ENCODE data around the gene GPX8. TPM values are rescaled to one million over a fixed set of nuclear protein-coding genes. Genes with fewer than 3 reads are reported as not detected.

Gene GPX8
- total and polyA plus RNA-seq, 2 of the 13 experiments (the other 11 are each of a cell fraction or from before 2014, with no cell fraction given), result 0.33 to 0.94 TPM

DNA sequence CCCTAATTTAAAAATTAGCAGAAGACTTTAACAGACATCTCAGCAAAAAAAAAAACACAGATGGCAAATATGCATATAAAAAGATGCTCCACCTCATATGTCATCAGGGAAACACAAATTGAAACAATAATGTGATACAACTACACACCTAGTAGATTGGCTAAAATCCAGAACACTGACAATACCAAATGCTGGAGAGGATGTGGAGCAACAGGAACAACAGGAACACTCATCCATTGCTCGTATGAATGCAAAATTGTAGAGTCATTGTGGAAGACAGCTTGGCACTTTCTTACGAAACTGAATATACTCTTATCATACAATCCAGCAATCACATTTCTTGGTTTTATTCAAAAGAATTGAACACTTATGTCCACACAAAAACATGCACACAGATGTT is 45.0 kb downstream of the GPX8 start:
- 40% methylated on average over 2 of the region's 2 CpGs for WGBS (ENCODE audit: low lambda C conversion rate)
- DNase-seq (ENCODE audit: low spot score) (no peak), FAIRE-seq (no peak), ATAC-seq (no peak)
- Histone ChIP-seq H3K4me3 (replicated peaks in 1 of 3; ENCODE audit: insufficient read depth in 1 of 3, low read depth in 2 of 3, low read length in 3 of 3) (no peak overlapping the region), H3K4me2 (ENCODE audit: low read depth, low read length) (no peak overlapping the region), H3K79me2 (ENCODE audit: insufficient read depth, low read length) (no peaks in the 10 kb centered on the region), H3K27me3 (ENCODE audit: control insufficient read depth in 1 of 2, insufficient read depth in 2 of 2, low read length in 2 of 2) (peaks cover 0 to 6% of the 10 kb centered on the region in 2 experiments; a peak in 1 of 5 replicates), H3K9me3 (ENCODE audit: low read length) (no peaks in the 10 kb centered on the region), H3K9ac (ENCODE audit: insufficient read depth, low read depth, low read length) (no peak overlapping the region), H2AFZ (ENCODE audit: low read length) (no peak overlapping the region), H4K20me1 (ENCODE audit: insufficient read depth, low read length) (no peaks in the 10 kb centered on the region), H3K27ac (ENCODE audit: extremely low read length, insufficient read depth, low read length) (no peak overlapping the region), H3K36me3 (replicated peaks in 1 of 2; ENCODE audit: control insufficient read depth in 1 of 2, insufficient read depth in 2 of 2, low read length in 2 of 2) (no peaks in the 10 kb centered on the region), H3K4me1 (ENCODE audit: insufficient read depth, low read length) (no peaks in the 10 kb centered on the region)
- intact Hi-C loops (cut with micrococcal nuclease; ENCODE audit: unreplicated experiment) (no loop called here), in situ Hi-C loops (cut with HindIII; ENCODE audit: extremely low pct_ligation_motif_present, low pct_unique_long_range_greater_than_20kb) (no loop called here)
- ChIA-PET CTCF (ENCODE audit: low intra/inter-chr PET ratio, low total read pairs) (no interaction called here), POLR2A (no interaction called here)
- TF ChIP-seq, protein P1, sequence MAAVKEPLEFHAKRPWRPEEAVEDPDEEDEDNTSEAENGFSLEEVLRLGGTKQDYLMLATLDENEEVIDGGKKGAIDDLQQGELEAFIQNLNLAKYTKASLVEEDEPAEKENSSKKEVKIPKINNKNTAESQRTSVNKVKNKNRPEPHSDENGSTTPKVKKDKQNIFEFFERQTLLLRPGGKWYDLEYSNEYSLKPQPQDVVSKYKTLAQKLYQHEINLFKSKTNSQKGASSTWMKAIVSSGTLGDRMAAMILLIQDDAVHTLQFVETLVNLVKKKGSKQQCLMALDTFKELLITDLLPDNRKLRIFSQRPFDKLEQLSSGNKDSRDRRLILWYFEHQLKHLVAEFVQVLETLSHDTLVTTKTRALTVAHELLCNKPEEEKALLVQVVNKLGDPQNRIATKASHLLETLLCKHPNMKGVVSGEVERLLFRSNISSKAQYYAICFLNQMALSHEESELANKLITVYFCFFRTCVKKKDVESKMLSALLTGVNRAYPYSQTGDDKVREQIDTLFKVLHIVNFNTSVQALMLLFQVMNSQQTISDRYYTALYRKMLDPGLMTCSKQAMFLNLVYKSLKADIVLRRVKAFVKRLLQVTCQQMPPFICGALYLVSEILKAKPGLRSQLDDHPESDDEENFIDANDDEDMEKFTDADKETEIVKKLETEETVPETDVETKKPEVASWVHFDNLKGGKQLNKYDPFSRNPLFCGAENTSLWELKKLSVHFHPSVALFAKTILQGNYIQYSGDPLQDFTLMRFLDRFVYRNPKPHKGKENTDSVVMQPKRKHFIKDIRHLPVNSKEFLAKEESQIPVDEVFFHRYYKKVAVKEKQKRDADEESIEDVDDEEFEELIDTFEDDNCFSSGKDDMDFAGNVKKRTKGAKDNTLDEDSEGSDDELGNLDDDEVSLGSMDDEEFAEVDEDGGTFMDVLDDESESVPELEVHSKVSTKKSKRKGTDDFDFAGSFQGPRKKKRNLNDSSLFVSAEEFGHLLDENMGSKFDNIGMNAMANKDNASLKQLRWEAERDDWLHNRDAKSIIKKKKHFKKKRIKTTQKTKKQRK (IDR thresholded peaks at IDR 0.05; ENCODE audit: low read length), result no peak
- TF ChIP-seq ZNF7 (CRISPR knock-in tag; IDR thresholded peaks at IDR 0.05), result 0 out of 2 replicates have a peak, but pooled peaks have one; percentile 34
- no TSS peak for BruUV-seq (replicated peaks)

DNA sequence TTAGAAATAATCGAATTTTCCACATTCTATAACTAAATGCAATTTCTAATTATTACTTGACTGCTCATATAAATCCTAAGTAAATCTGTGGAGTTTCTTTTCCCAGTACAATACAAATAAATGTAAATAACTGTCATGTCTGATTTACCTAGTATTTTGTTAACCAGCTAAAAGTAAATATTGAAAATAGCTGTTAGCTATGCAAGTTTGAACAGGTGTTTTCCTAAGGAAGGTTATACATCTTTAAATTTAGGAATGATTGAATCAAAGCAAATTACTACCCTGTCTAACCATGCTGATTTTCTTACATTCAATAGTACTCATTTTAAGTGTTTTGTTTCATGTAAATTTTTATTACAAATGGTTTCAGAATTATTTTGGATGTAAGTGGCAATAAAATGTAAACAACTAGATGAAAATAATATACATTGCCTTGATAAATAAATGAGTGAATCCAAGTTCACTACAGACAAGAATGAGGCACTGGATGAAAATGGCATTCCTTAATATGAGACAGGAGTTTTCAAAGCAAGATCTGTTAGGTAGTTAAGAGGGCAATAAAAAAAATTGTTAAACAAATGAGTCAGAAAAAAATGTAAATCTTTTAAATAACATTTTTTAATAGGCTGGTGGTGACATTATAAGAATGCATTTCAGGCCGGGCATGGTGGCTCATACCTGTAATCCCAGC is 51.4 kb downstream of the GPX8 start:
- H3K4me3 ChIP-seq (replicated peaks in 1 of 3; ENCODE audit: insufficient read depth in 1 of 3, low read depth in 2 of 3, low read length in 3 of 3), result no peak overlapping the region
- FAIRE-seq, result no peak

More for the DNA sequence above, 51.4 kb downstream of the GPX8 start:
- Histone ChIP-seq H3K36me3 (replicated peaks in 1 of 2; ENCODE audit: control insufficient read depth in 1 of 2, insufficient read depth in 2 of 2, low read length in 2 of 2) (no peaks in the 10 kb centered on the region), H3K4me1 (ENCODE audit: insufficient read depth, low read length) (no peaks in the 10 kb centered on the region), H3K9me3 (ENCODE audit: low read length) (no peaks in the 10 kb centered on the region), H4K20me1 (ENCODE audit: insufficient read depth, low read length) (no peaks in the 10 kb centered on the region), H3K79me2 (ENCODE audit: insufficient read depth, low read length) (no peaks in the 10 kb centered on the region), H3K4me2 (ENCODE audit: low read depth, low read length) (no peak overlapping the region), H3K27ac (ENCODE audit: extremely low read length, insufficient read depth, low read length) (no peak overlapping the region), H2AFZ (ENCODE audit: low read length) (no peak overlapping the region), H3K9ac (ENCODE audit: insufficient read depth, low read depth, low read length) (no peak overlapping the region), H3K27me3 (ENCODE audit: control insufficient read depth in 1 of 2, insufficient read depth in 2 of 2, low read length in 2 of 2) (peaks cover 0 to 6% of the 10 kb centered on the region in 2 experiments; a peak in 1 of 5 replicates)
- in situ Hi-C loops (cut with HindIII; ENCODE audit: extremely low pct_ligation_motif_present, low pct_unique_long_range_greater_than_20kb) (no loop called here), intact Hi-C loops (cut with micrococcal nuclease; ENCODE audit: unreplicated experiment) (no loop called here)
- CTCF ChIA-PET (ENCODE audit: low intra/inter-chr PET ratio, low total read pairs), result no interaction called here
- 24% methylated on average over 2 of the region's 2 CpGs for WGBS (ENCODE audit: low lambda C conversion rate)
- ATAC-seq, result no peak
- TF ChIP-seq FOXJ3 (CRISPR knock-in tag; IDR thresholded peaks at IDR 0.05; ENCODE audit: borderline replicate concordance), result no peak
- TF ChIP-seq, protein P2, sequence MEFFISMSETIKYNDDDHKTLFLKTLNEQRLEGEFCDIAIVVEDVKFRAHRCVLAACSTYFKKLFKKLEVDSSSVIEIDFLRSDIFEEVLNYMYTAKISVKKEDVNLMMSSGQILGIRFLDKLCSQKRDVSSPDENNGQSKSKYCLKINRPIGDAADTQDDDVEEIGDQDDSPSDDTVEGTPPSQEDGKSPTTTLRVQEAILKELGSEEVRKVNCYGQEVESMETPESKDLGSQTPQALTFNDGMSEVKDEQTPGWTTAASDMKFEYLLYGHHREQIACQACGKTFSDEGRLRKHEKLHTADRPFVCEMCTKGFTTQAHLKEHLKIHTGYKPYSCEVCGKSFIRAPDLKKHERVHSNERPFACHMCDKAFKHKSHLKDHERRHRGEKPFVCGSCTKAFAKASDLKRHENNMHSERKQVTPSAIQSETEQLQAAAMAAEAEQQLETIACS (CRISPR knock-in tag; IDR thresholded peaks at IDR 0.05), result no peak
- no peak for TF ChIP-seq MEIS2 (CRISPR knock-in tag; IDR thresholded peaks at IDR 0.05)
- TF ChIP-seq, protein P3, sequence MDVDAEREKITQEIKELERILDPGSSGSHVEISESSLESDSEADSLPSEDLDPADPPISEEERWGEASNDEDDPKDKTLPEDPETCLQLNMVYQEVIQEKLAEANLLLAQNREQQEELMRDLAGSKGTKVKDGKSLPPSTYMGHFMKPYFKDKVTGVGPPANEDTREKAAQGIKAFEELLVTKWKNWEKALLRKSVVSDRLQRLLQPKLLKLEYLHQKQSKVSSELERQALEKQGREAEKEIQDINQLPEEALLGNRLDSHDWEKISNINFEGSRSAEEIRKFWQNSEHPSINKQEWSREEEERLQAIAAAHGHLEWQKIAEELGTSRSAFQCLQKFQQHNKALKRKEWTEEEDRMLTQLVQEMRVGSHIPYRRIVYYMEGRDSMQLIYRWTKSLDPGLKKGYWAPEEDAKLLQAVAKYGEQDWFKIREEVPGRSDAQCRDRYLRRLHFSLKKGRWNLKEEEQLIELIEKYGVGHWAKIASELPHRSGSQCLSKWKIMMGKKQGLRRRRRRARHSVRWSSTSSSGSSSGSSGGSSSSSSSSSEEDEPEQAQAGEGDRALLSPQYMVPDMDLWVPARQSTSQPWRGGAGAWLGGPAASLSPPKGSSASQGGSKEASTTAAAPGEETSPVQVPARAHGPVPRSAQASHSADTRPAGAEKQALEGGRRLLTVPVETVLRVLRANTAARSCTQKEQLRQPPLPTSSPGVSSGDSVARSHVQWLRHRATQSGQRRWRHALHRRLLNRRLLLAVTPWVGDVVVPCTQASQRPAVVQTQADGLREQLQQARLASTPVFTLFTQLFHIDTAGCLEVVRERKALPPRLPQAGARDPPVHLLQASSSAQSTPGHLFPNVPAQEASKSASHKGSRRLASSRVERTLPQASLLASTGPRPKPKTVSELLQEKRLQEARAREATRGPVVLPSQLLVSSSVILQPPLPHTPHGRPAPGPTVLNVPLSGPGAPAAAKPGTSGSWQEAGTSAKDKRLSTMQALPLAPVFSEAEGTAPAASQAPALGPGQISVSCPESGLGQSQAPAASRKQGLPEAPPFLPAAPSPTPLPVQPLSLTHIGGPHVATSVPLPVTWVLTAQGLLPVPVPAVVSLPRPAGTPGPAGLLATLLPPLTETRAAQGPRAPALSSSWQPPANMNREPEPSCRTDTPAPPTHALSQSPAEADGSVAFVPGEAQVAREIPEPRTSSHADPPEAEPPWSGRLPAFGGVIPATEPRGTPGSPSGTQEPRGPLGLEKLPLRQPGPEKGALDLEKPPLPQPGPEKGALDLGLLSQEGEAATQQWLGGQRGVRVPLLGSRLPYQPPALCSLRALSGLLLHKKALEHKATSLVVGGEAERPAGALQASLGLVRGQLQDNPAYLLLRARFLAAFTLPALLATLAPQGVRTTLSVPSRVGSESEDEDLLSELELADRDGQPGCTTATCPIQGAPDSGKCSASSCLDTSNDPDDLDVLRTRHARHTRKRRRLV (CRISPR knock-in tag; IDR thresholded peaks at IDR 0.05), result no peak
- no peak for DNase-seq (ENCODE audit: low spot score)
- BruUV-seq (replicated peaks), result no TSS peak
- POLR2A ChIA-PET, result no interaction called here

Measured in HepG2 (cell line).